GM12878 (cell line): ENCODE measurements around the gene AHNAK2. TPM values are rescaled to one million over a fixed set of nuclear protein-coding genes. Genes with fewer than 3 reads are reported as not detected.

Experiments
- ATAC-seq: fragments of 200-7000 bp; cut with Tn5 transposase; 3 replicates; pipeline ENCODE4 v1.9.1; 2020; ENCODE audit warnings: mild to moderate bottlenecking, moderate library complexity
- BruUV-seq: library from RNA; stranded (reverse); fragments of 400-500 nt; replicated peaks from 2 replicates; lab custom pipeline; 2021; lab: Mats Ljungman, UMichigan
- CTCF ChIA-PET: fragments of 300-600 bp; sonication (Branson Sonifier 250); formaldehyde crosslinking; extraction: SDS; loops from one replicate; lab custom pipeline; 2021; ENCODE audit warnings: inconsistent platforms; lab: Yijun Ruan, JAX
- POLR2A ChIA-PET: fragments of 350-600 bp; formaldehyde crosslinking; extraction: SDS; loops from one replicate; lab custom pipeline; 2021; ENCODE audit warnings: inconsistent platforms; lab: Charles Lee
- RAD21 ChIA-PET: fragments of 300-600 bp; sonication (Branson Sonifier 250); formaldehyde crosslinking; loops from one replicate; lab custom pipeline; 2023; ENCODE audit warnings: antibody characterized with exemption; ENCODE audit not compliant: unreplicated experiment; lab: Charles Lee
- SMC1A ChIA-PET: fragments of 300-600 bp; sonication (Branson Sonifier 250); formaldehyde crosslinking; loops from one replicate; lab custom pipeline; 2023; ENCODE audit not compliant: unreplicated experiment, uncharacterized antibody; lab: Charles Lee
- DNase-seq: peaks from one replicate; pipeline ENCODE4 v3.0.0-alpha.2; 2011; ENCODE audit warnings: low read depth, low spot score
- FAIRE-seq: peaks from 3 replicates; lab custom pipeline; 2011; peaks lifted over from hg19 to GRCh38; lab: Jason Lieb, UNC
- H2AFZ ChIP-seq: 2 replicates; pipeline ENCODE4 v1.6.0; 2011; ENCODE audit warnings: low read depth, low read length, control low read depth; ENCODE audit not compliant: control insufficient read depth
- H3K27ac ChIP-seq: 2 replicates; pipeline ENCODE4 v1.5.1; 2011; ENCODE audit warnings: control low read depth; ENCODE audit not compliant: control insufficient read depth, insufficient read depth
- H3K27me3 ChIP-seq, 2 experiments: replicated peaks in 1 of 2; 2 replicates each; pipeline versions ENCODE4 v1.6.0 to v1.6.1; 2011; ENCODE audit warnings: low read length in 1 of 2; ENCODE audit not compliant: control insufficient read depth in 2 of 2, insufficient read depth in 2 of 2
- H3K36me3 ChIP-seq, 2 experiments: 2 replicates each; pipeline ENCODE4 v1.5.1; 2011; ENCODE audit warnings: low read length in 1 of 2; ENCODE audit not compliant: control insufficient read depth in 2 of 2, insufficient read depth in 2 of 2
- H3K4me1 ChIP-seq: 2 replicates; pipeline ENCODE4 v1.6.1; 2011; ENCODE audit warnings: mild to moderate bottlenecking, low read length, moderate library complexity, mixed read lengths; ENCODE audit not compliant: control insufficient read depth, insufficient read depth
- H3K4me2 ChIP-seq: 2 replicates; pipeline ENCODE4 v1.6.0; 2011; ENCODE audit warnings: control low read depth; ENCODE audit not compliant: control insufficient read depth, insufficient read depth
- H3K4me3 ChIP-seq: fragments of 200-600 bp; sonication (generic); 2 replicates; pipeline ENCODE4 v1.5.1; 2016
- H3K79me2 ChIP-seq: 2 replicates; pipeline ENCODE4 v1.6.0; 2011; ENCODE audit warnings: low read length; ENCODE audit not compliant: control insufficient read depth, insufficient read depth
- H3K9ac ChIP-seq: 2 replicates; pipeline ENCODE4 v1.8.0; 2011; ENCODE audit warnings: low read length, control low read depth, mixed read lengths; ENCODE audit not compliant: control insufficient read depth, insufficient read depth
- H3K9me3 ChIP-seq: replicated peaks from 3 replicates; pipeline ENCODE4 v1.5.1; 2011; ENCODE audit warnings: mild to moderate bottlenecking, low read length; ENCODE audit not compliant: control insufficient read depth, insufficient read depth
- H4K20me1 ChIP-seq: 2 replicates; pipeline ENCODE4 v1.6.0; 2011; ENCODE audit not compliant: control insufficient read depth, insufficient read depth
- CREM ChIP-seq: IDR thresholded peaks from 2 replicates; pipeline ENCODE4 v1.6.1; 2014; ENCODE audit warnings: antibody characterized with exemption, low read depth
- E2F8 ChIP-seq: fragments of 450-650 bp; IDR thresholded peaks from 2 replicates; pipeline ENCODE4 v1.6.1; 2018; ENCODE audit warnings: mild to moderate bottlenecking, low read depth, moderate library complexity; ENCODE audit not compliant: partially characterized antibody
- FOXK2 ChIP-seq: fragments of 450-650 bp; IDR thresholded peaks from 2 replicates; pipeline ENCODE4 v1.6.1; 2017; ENCODE audit warnings: mild to moderate bottlenecking, moderate library complexity
- HDAC2 ChIP-seq: fragments of 200-600 bp; sonication (generic); IDR thresholded peaks from 2 replicates; pipeline ENCODE4 v1.6.1; 2017
- IRF4 ChIP-seq: IDR thresholded peaks from 2 replicates; pipeline ENCODE4 v1.6.1; 2011; ENCODE audit warnings: low read depth, low read length
- JUNB ChIP-seq: IDR thresholded peaks from 2 replicates; pipeline ENCODE4 v1.6.1; 2016; ENCODE audit warnings: antibody characterized with exemption, mild to moderate bottlenecking
- KDM1A ChIP-seq: fragments of 200-600 bp; sonication (generic); IDR thresholded peaks from 2 replicates; pipeline ENCODE4 v1.6.1; 2016; ENCODE audit warnings: borderline replicate concordance
- NR2C1 ChIP-seq: fragments of 450-650 bp; IDR thresholded peaks from 2 replicates; pipeline ENCODE4 v1.6.1; 2017; ENCODE audit warnings: antibody characterized with exemption, mild to moderate bottlenecking, moderate library complexity
- PBX3 ChIP-seq: IDR thresholded peaks from 2 replicates; pipeline ENCODE4 v1.6.1; 2011; ENCODE audit warnings: mild to moderate bottlenecking, low read depth, low read length, moderate library complexity; ENCODE audit not compliant: insufficient replicate concordance
- RBBP5 ChIP-seq: fragments of 200-600 bp; sonication (generic); conservative IDR thresholded peaks from 2 replicates; pipeline ENCODE4 v1.6.1; 2016
- RELB ChIP-seq: fragments of 450-650 bp; IDR thresholded peaks from 2 replicates; pipeline ENCODE4 v1.6.1; 2017; ENCODE audit warnings: low read depth, mild to moderate bottlenecking, moderate library complexity
- RFX5 ChIP-seq: IDR thresholded peaks from 2 replicates; pipeline ENCODE4 v1.6.1; 2011; ENCODE audit warnings: low read depth, low read length, improper control_type of control experiment
- SMAD1 ChIP-seq: fragments of 450-650 bp; IDR thresholded peaks from 2 replicates; pipeline ENCODE4 v1.6.1; 2018; ENCODE audit warnings: mild to moderate bottlenecking, low read depth; ENCODE audit not compliant: partially characterized antibody
- SREBF1 ChIP-seq: IDR thresholded peaks from 2 replicates; pipeline ENCODE4 v1.6.1; 2012; ENCODE audit warnings: mild to moderate bottlenecking, low read length
- SUZ12 ChIP-seq: fragments of 200-600 bp; sonication (generic); IDR thresholded peaks from one replicate; pipeline ENCODE4 v1.6.1; 2018; ENCODE audit warnings: antibody characterized with exemption, mild to moderate bottlenecking; ENCODE audit not compliant: unreplicated experiment
- TCF7 ChIP-seq: IDR thresholded peaks from 2 replicates; pipeline ENCODE4 v1.6.1; 2014; ENCODE audit warnings: antibody characterized with exemption, borderline replicate concordance
- USF2 ChIP-seq: IDR thresholded peaks from 2 replicates; pipeline ENCODE4 v1.6.1; 2011; ENCODE audit warnings: low read depth, low read length, improper control_type of control experiment, borderline replicate concordance
- WGBS: methylation state at CpG from one replicate; pipeline ENCODE4 v1.1.6; 2016; ENCODE audit warnings: low lambda C conversion rate; ENCODE audit not compliant: insufficient replicate concordance, insufficient coverage; ENCODE audit errors: missing lambda C conversion rate; 5-methylcytosine and 5-hydroxymethylcytosine counted together
- in situ Hi-C: fragments of 300-500 bp; cut with MboI; formaldehyde crosslinking; loops from 9 replicates; pipeline ENCODE4 v1.14.3; 2018; ENCODE audit warnings: mixed read lengths
- intact Hi-C: fragments of 100-400 bp; cut with micrococcal nuclease; formaldehyde crosslinking; loops from one replicate; pipeline ENCODE4 v1.14.2; 2022; ENCODE audit not compliant: unreplicated experiment
- polyA plus RNA-seq, 11 experiments: library from polyadenylated mRNA; depleted of rRNA in 4 of 11; unstranded in 6 of 11; stranded (reverse) in 5 of 11; fragments of >200 nt; fragmentation: Nextera tagmentation in 4 of 11; fragmentation: Illumina TruSeq in 1 of 11; extraction: Ambion mirVana in 4 of 11; extraction: Trizol in 1 of 11; gene quantifications; 1 replicate in 1 of 11; 2 replicates in 10 of 11; pipeline versions ENCODE4 v1.2.1 to v1.2.3, GENCODE V29; 2011 to 2016; ENCODE audit warnings: inconsistent platforms in 2 of 11, missing spikeins in 2 of 11, low read depth in 1 of 11
- total RNA-seq, 4 experiments: library from RNA; depleted of rRNA in 3 of 4; stranded (reverse); fragments of >200 nt in 3 of 4; fragmentation: Illumina TruSeq in 1 of 4; extraction: Trizol in 1 of 4; gene quantifications; 2 replicates each; pipeline versions ENCODE4 v1.2.1 to v1.2.3, GENCODE V29; 2013 to 2021

The AHNAK2 gene
- total and polyA plus RNA-seq, 10 of the 15 experiments (the other 5 are each of a cell fraction or from before 2014, with no cell fraction given): 0.03 to 0.10 TPM; not detected in 8

GRCh38 chr14:104964546-104964945 lies 13.6 kb downstream of the AHNAK2 start (continued):
- no peak for TF ChIP-seq RELB
- no peak for TF ChIP-seq FOXK2
- no peak for TF ChIP-seq SMAD1
- no peak for TF ChIP-seq IRF4

GRCh38 chr14:104957146-104958113 lies 20.7 kb downstream of the AHNAK2 start:
- BruUV-seq: no TSS peak
- Histone ChIP-seq H3K4me2 (no peak overlapping the region), H3K79me2 (no peaks in the 10 kb centered on the region), H4K20me1 (no peaks in the 10 kb centered on the region), H3K36me3 (no peaks in the 10 kb centered on the region), H2AFZ (no peak overlapping the region), H3K9me3 (no peaks in the 10 kb centered on the region), H3K27me3 (peaks cover 0 to 2% of the 10 kb centered on the region in 2 experiments; a peak in 3 of 4 replicates), H3K4me1 (no peaks in the 10 kb centered on the region), H3K9ac (no peak overlapping the region), H3K4me3 (no peak overlapping the region), H3K27ac (no peak overlapping the region)
- WGBS: 43% methylated on average over 24 of the region's 25 CpGs
- intact Hi-C loops: no loop called here
- ATAC-seq (no peak), FAIRE-seq (no peak), DNase-seq (no peak)
- ChIA-PET SMC1A (no interaction called here), RAD21 (no interaction called here), POLR2A (no interaction called here), CTCF (no interaction called here)
- in situ Hi-C loops: no loop called here
- TF ChIP-seq SREBF1 (no peak), KDM1A (no peak), HDAC2 (no peak), RBBP5 (no peak), JUNB (no peak), CREM (no peak), SUZ12 (no peak), E2F8 (no peak), USF2 (no peak), TCF7 (no peak), PBX3 (no peak), RFX5 (no peak), NR2C1 (no peak)
